IPS-18a (cell line): ENCODE data around the gene AGAP5.
"Not testable (repeated sequence)": the region's sequence is repeated elsewhere in the genome, so short reads cannot be mapped to it uniquely, and the experiment has no call there.

ENCODE experiments used
- H3K27ac ChIP-seq: one replicate; pipeline ENCODE4 v1.5.1; 2013; ENCODE audit warnings: low read length
- H3K27me3 ChIP-seq: one replicate; pipeline ENCODE4 v1.6.1; 2013; ENCODE audit warnings: mild to moderate bottlenecking, low read length; ENCODE audit not compliant: control insufficient read depth, insufficient read depth
- H3K36me3 ChIP-seq: one replicate; pipeline ENCODE4 v1.6.1; 2013; ENCODE audit warnings: low read depth, low read length; ENCODE audit not compliant: control insufficient read depth
- H3K4me1 ChIP-seq: one replicate; pipeline ENCODE4 v1.6.1; 2013; ENCODE audit warnings: low read depth, low read length; ENCODE audit not compliant: control insufficient read depth
- H3K4me3 ChIP-seq: one replicate; pipeline ENCODE4 v1.5.1; 2013; ENCODE audit warnings: low read length
- H3K9ac ChIP-seq: one replicate; pipeline ENCODE4 v1.6.1; 2013; ENCODE audit warnings: mild to moderate bottlenecking, low read length, moderate library complexity
- H3K9me3 ChIP-seq: one replicate; pipeline ENCODE4 v1.6.1; 2013; ENCODE audit warnings: low read depth, low read length; ENCODE audit not compliant: control insufficient read depth

The AGAP5 gene

GRCh38 chr10:73708122-73708521, 10.2 kb upstream of the AGAP5 start:
- H3K27ac ChIP-seq, H3K36me3 ChIP-seq, H3K4me1 ChIP-seq, H3K9ac ChIP-seq, H3K27me3 ChIP-seq, H3K9me3 ChIP-seq, H3K4me3 ChIP-seq: not testable (repeated sequence)

- not testable (repeated sequence) for H3K27me3 ChIP-seq, H3K36me3 ChIP-seq, H3K27ac ChIP-seq, H3K4me3 ChIP-seq, H3K9ac ChIP-seq, H3K9me3 ChIP-seq, H3K4me1 ChIP-seq
Measured at GRCh38 chr10:73707628-73708027, 9.7 kb upstream of the AGAP5 start.

DNA sequence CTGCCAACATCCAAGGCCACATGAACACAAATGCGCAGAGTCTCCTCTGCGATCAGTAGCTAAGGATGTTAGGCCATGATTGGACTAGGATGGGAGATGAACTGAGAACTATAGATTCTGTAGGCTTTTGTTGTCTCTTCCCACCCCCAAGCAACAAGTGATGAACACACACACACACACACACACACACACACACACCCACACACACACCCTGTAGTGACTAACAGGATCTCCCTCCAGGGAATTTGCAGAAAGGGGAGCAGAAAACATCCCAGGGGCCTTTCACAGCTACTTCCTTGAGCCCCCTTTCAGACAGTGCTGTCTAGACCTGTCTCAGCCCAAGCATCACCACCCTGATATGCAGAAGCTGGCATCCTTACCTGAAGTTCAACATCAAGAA, 8.6 kb upstream of the AGAP5 start:
- not testable (repeated sequence) for H3K27ac ChIP-seq, H3K9ac ChIP-seq, H3K4me3 ChIP-seq, H3K36me3 ChIP-seq, H3K27me3 ChIP-seq, H3K9me3 ChIP-seq, H3K4me1 ChIP-seq

GRCh38 chr10:73705506-73706072, 7.7 kb upstream of the AGAP5 start:
- not testable (repeated sequence) for H3K9me3 ChIP-seq, H3K9ac ChIP-seq, H3K27ac ChIP-seq, H3K4me1 ChIP-seq, H3K36me3 ChIP-seq, H3K4me3 ChIP-seq, H3K27me3 ChIP-seq

DNA sequence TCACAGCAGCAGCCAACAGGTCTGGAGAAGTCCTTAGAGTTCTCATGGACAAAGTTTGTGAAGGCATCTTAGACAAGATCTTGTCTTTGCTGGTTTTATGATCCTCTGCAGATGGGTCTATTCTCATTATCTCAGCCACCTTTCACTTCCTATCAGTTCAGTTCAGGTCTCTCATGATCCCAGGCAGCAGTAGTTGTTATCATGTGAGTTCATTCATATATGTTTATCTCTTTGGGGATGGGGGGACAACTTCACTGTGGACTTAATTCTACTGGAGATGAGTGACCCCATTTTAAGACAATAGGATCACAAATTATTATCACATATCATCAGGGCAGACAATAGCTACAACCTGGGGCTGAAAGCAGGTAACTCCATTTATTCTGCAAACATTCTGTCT, 6.0 kb upstream of the AGAP5 start:
- H3K9ac ChIP-seq, H3K4me1 ChIP-seq, H3K9me3 ChIP-seq, H3K36me3 ChIP-seq, H3K27me3 ChIP-seq, H3K4me3 ChIP-seq, H3K27ac ChIP-seq: not testable (repeated sequence)

- not testable (repeated sequence) for H3K4me3 ChIP-seq, H3K36me3 ChIP-seq, H3K27me3 ChIP-seq, H3K9ac ChIP-seq, H3K27ac ChIP-seq, H3K9me3 ChIP-seq, H3K4me1 ChIP-seq
Measured at GRCh38 chr10:73698819-73699218, 910 bp upstream of the AGAP5 start.

- H3K36me3 ChIP-seq, H3K9ac ChIP-seq, H3K4me1 ChIP-seq, H3K27ac ChIP-seq, H3K4me3 ChIP-seq, H3K27me3 ChIP-seq, H3K9me3 ChIP-seq: not testable (repeated sequence)
Measured at GRCh38 chr10:73695302-73695701, 2.6 kb downstream of the AGAP5 start.

- not testable (repeated sequence) for H3K9ac ChIP-seq, H3K36me3 ChIP-seq, H3K27me3 ChIP-seq, H3K9me3 ChIP-seq, H3K4me1 ChIP-seq, H3K4me3 ChIP-seq, H3K27ac ChIP-seq
Measured at GRCh38 chr10:73690755-73691154, 7.2 kb downstream of the AGAP5 start.

DNA sequence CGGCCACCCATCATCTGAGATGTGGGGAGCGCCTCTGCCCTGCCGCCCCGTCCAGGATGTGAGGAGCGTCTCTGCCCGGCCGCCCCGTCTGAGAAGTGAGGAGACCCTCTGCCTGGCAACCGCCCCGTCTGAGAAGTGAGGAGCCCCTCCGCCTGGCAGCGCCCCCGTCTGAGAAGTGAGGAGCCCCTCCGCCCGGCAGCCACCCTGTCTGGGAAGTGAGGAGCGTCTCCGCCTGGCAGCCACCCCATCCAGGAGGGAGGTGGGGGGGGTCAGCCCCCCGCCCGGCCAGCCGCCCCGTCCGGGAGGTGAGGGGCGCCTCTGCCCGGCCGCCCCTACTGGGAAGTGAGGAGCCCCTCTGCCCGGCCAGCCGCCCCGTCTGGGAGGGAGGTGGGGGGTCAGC, 8.3 kb downstream of the AGAP5 start:
- H3K27me3 ChIP-seq, H3K4me1 ChIP-seq, H3K36me3 ChIP-seq, H3K9me3 ChIP-seq, H3K4me3 ChIP-seq, H3K27ac ChIP-seq, H3K9ac ChIP-seq: not testable (repeated sequence)

DNA sequence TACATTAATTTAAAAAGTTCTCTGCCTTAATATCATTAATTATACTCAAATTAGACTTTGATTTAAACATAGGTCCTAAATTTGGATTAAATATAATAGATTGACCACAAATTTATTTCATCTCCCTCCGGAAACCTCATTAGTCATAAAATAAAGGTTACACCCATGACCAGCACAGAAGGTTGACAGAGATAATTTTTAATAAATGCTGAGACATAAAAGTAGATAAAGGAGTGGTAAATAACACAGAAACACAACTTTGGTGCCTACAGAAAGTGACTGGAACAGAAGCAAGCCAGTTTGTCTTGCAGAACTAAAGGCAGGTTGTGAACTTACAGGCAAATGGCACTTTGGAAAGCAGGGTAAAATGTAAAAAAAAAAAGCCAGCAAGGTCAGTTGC, 10.3 kb downstream of the AGAP5 start:
- not testable (repeated sequence) for H3K36me3 ChIP-seq, H3K9me3 ChIP-seq, H3K9ac ChIP-seq, H3K27me3 ChIP-seq, H3K4me3 ChIP-seq, H3K27ac ChIP-seq, H3K4me1 ChIP-seq

DNA sequence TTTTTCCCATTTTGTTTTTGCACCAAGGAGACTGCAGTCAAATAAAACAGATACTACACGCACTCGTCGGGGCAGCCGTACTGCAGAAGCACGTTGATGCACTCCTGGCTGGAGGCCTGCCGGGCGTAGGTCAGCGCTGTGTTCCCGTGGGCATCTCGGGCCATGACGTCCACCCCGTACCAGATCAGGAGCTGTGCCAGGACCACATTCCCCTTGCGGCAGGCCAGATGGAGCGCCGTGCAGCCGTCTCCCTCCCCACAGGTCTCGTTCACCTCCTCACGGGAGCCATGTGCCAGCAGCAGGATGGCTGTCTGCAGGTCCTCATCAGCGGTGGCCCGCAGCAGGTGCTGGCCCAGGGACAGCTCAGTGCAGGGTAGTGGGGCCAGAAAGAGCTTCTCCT, 23.4 kb downstream of the AGAP5 start:
- H3K9ac ChIP-seq, H3K9me3 ChIP-seq, H3K36me3 ChIP-seq: not testable (repeated sequence)

DNA sequence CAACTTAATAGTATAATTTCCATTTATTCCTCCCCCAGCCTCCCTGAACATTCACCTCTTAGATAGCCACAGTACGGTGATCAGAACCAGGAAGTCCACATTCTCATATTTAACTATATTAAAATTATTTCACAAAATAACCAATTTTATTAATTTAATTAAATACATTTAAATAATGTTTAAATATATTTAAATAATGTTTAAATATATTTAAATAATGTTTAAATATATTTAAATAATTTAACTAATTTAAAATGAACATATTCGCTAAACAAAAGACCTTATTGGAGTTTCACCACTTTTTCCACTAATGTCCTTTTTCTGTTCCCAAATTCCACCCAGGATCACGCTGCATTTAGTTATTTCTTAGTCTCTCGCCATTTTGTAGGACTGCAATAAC, 29.5 kb downstream of the AGAP5 start:
- not testable (repeated sequence) for H3K9me3 ChIP-seq, H3K4me1 ChIP-seq, H3K27me3 ChIP-seq, H3K27ac ChIP-seq, H3K36me3 ChIP-seq, H3K4me3 ChIP-seq, H3K9ac ChIP-seq

More for the DNA sequence above, 23.4 kb downstream of the AGAP5 start:
- not testable (repeated sequence) for H3K4me3 ChIP-seq, H3K4me1 ChIP-seq, H3K27me3 ChIP-seq, H3K27ac ChIP-seq
